NCI-H2171 treated with DMSO at 0.1 percent for 48 hours (cell line): Measurements from ENCODE around the gene SLC25A39.
"Not testable (repeated sequence)": the region's sequence is repeated elsewhere in the genome, so short reads cannot be mapped to it uniquely, and the experiment has no call there.

Experiments used
- DNase-seq: peaks from one replicate; lab custom pipeline; 2025; lab: John Stamatoyannopoulos, UW

Gene SLC25A39

DNA sequence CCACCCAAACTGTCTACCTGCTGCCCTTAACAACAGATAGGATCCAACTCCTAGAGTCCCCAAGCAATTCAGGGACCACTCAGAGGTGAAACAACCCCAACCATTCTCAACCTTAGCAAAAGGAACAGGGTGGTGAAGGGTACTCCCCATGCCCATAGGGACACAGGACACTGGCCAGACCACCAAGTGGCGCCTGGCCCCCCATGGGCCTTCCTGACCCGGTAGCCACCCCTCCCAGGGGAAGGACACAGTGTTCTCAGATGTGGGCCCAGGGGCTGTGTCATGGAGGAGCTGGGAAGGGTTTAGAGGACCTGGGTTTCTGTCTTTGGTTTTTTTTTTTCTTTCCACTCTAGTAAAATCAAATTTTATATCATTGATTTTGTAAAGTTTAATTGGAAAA is 9.7 kb upstream of the SLC25A39 start:
- no peak for DNase-seq

GRCh38 chr17:44333371-44333770 is 8.7 kb upstream of the SLC25A39 start:
- DNase-seq = no peak

DNA sequence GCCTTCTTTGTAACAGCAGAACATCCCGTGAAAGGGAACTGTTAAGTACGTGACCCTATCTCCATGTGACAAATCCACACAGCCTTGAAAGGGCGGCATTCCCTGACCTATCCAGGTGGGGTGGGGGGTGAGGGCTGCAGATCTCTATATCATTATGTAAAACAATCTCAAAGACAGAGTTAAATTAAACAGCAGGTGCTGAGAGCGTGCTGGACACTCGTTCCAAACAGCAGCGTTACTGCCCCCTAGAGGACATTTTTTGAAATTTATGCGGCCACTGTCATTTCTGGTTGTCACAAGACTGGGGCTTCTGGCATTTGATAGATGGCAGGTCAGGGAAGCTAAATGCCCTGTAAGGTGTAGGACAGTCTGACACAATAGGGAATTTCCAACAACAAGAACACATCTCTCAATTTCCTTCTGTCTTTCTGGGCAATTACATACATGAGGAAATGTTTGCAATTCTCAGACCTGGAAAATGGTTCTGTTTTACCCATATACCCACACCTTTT is 6.7 kb upstream of the SLC25A39 start:
- peak; percentile 58 for DNase-seq

DNA sequence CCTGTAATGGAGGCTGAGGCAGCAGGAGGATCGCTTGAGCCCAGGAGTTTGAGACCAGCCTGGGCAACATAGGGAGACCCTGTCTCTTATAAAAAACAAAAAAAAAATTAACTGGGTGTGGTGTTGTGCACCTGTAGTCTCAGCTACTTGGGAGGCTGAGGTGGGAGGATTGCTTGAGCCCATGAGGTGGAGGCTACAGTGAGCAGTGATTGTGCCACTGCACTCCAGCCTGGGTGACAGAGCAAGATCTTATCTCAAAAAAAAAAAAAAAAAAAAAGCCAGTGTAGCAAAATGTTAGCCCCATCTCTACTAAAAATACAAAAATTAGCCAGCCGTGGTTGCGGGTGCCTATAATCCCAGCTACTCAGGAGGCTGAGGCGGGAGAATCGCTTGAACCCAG is 5.6 kb upstream of the SLC25A39 start:
- not testable (repeated sequence) for DNase-seq

- not testable (repeated sequence) for DNase-seq
Observed at GRCh38 chr17:44329516-44329915, 4.9 kb upstream of the SLC25A39 start.

GRCh38 chr17:44327715-44328449 is 3.3 kb upstream of the SLC25A39 start:
- DNase-seq = no peak

DNA sequence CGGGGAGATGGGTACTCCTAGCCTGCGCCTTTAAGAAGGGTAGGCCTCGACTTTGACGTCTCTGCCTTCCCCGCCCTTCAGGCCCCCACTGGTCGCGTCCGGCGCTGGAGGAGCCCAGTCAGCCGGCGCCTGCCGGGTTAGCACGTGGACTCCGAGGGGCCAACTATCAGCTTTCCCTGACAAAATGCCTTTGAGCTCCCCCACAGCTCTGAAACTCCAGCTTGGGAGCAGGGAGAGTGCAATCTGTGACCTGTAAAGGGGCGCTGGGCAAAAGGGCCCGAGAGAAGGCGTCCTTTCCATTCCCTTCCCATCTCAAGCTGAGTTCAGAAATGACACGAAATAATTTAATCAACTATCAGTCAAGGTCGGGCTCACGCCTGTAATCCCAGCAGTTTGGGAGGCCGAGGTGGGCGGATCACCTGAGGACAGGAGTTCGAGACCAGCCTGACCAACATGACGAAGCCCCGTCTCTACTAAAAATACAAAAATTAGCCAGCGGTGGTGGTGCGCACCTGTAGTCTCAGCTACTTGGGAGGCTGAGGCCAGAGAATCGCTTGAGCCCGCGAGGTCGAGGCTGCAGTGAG is 2.3 kb upstream of the SLC25A39 start:
- peak; percentile 90 for DNase-seq

DNA sequence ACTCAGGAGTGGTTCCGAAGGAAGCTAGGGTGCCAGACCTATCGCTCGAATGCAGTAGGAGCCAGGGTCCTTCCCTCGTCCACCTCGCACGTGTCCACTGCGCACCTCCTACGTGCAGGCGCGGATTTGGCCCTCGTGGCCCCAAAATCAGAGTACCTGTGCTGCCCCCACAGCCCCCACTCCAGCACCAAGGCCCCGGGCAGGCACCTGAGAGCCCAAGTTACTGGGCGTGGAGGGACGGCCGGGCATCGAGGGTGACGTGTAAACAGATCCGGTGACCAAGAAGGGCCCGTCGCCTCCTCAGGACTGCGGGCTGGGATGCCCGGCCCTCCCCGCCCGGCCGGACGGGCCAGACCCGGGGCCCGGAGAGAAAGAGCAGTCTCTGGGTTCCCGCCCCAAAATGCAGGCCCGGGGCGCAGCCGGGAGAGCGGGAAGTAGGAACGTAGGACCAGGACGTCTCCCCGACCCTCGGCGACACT is 492 bp downstream of the SLC25A39 start:
- no peak for DNase-seq

DNA sequence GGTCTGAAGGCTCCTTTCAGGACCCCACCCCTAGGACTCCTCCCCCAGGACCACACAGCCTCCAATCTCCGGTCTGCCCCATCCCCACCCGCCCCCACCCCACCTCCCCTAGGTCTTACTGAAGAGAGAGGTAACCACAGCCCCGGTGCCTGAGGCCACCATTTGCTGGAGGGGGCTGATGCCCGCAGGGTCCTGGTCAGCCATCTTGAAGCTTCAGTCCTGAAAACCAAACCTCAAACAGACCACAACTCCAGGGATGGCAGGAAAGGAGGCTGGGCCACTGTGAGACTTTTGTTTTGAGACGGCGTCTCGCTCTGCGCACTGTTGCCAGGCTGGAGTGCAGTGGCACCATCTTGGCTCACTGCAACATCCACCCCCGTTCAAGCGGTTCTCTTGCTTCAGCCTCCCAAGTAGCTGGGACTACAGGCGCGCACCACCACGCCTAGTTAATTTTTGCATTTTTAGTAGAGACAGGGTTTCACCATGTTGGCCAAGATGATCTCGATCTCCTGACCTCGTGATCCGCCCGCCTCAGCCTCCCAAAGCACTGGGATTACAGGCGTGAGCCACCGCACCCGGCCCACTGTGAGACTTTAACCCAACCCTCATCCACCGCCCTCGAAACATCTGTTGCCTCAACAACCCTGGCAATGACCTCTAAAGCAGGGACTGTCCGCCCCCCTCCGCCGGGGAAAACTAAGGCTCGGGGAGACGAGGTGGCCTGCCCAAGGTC is 1.1 kb downstream of the SLC25A39 start:
- no peak for DNase-seq

GRCh38 chr17:44322236-44322895 is 2.3 kb downstream of the SLC25A39 start:
- no peak for DNase-seq

- no peak for DNase-seq
Observed at GRCh38 chr17:44321246-44322120, 3.1 kb downstream of the SLC25A39 start.

DNA sequence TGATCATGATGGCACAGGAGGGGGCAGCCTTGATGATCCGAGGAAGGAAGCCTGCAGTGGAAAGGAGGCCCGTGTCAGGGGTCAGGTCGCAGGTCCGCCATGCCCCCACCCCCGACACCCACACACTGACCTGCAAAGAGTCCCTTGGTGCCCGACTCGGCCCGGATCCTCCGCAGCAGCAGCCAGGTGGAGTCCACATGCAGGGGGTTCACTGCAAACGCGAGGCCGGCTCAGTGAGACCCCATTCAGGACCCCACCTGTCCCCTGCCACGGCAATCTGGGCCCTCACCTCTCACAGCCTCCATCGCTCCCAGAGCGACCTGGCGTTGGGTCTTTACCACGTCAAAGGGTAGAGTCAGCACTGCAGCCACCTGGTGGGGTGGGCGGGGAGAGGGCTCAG is 4.6 kb downstream of the SLC25A39 start:
- no peak for DNase-seq

- no peak for DNase-seq
Observed at GRCh38 chr17:44318077-44318892, 6.3 kb downstream of the SLC25A39 start.

DNA sequence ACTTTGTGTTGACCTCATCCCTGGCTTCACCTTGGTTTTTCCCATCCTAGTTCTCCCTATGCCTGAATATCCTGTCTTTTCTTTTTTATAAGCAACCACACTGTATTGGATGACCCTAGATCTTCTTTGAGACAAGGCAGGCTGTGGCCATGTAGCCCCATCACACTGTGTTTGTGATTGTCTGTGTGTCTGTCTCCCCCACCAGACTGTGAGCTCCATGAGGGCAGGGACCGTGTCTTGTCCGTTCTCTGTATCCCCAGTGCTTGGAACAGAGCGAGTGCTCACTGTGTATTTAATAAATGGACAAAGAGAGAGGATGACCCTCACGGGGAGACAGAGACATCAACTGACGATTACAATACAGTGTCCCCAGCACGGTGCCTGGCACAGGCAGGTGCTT is 7.1 kb downstream of the SLC25A39 start:
- no peak for DNase-seq

DNA sequence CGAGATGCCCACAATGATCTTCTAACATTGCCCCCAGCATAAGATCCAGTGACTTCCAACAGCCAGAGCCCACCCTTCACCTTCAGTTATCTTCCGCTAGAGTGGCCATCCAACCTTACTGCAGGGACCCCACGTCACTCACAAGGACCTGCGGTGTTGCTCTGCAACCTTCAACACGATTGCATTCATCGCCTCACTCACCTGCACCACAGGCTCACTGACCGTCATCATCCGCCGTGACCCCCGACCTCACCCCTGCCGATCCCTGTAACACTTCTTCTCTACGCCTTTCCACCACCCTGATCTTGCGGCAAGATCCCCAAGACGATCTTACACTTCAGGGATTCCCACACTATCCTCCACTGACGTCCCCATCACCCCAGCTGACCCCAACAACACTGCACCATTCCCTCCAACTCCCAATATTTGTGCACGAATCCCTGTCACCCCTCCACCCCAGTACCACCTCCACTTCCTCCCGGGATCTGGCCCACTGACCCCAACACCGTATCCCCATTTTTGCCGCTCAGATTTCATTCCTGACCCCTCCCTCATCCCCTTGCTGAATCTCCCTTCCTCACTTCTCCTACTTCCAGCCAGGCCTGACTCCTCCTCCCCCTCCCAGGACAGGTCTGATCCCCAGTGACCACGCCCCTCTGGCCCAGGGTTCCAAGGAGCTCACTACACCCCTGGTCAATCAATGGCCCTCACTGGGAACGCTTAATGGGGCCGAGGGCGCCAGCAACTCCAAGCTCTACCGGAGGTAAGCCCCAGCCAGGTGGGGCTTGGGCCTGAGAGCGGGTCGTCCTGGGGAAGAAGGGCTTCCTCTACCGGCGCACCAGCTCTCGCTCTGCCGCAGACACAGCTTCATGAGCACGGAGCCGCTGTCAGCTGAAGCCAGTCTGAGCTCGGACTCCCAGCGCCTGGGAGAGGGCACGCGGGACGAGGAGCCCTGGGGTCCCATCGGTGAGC is 8.6 kb downstream of the SLC25A39 start:
- no peak for DNase-seq

DNA sequence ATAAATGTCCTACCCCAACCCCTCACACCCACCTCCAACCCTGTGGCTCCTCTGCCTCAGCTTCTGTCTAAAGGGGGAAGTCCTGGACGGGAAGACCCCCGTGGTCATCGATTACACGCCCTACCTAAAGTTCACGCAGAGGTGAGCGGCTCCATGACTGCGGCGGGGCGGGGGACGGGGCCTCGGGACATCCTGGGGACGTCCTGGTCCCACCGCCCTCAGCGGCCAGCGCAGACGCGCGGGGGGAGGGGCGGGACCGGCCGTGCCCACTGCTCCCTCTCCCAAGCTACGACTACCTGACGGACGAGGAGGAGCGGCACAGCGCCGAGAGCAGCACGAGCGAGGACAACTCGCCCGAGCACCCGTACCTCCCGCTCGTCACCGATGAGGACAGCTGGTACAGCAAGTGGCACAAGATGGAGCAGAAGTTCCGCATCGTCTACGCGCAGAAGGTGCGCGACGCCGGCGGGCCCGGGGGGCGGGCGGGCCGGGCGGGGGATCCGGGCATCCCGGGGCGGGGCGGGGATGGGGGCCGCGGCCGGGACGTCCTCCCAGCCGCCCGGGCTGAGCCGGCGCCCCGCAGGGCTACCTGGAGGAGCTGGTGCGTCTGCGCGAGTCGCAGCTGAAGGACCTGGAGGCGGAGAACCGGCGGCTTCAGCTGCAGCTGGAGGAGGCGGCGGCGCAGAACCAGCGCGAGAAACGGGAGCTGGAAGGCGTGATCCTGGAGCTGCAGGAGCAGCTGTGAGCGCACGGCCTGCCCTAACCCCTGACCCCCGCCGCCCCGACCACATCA is 9.6 kb downstream of the SLC25A39 start:
- DNase-seq = peak; percentile 79

GRCh38 chr17:44314524-44314868 is 10.1 kb downstream of the SLC25A39 start:
- DNase-seq = no peak

DNA sequence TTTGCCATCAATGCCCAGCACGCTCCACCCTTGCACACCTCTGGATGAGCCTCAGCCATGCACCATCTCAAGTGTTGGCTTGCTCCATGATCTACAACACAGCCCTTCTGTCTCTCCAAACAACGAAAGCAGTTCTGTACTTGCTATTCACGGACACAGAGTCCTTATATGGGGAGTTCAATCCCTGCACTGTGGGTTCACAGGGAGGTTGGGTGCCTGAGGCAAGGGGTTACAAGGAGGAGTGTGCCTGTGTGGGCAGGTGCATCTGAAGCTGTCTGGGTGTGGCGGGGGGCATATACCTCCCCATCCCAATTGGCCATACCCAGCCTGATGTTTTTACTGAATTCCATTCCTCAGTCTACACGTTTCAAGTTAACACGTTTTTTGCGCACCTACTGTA is 10.6 kb downstream of the SLC25A39 start:
- no peak for DNase-seq
